NCI-H2227 (cell line): Measurements from ENCODE around the gene CEBPA.

Experiments used
- DNase-seq: peaks from one replicate; lab custom pipeline; 2025; ENCODE audit not compliant: unreplicated experiment; lab: John Stamatoyannopoulos, UW

Gene CEBPA

GRCh38 chr19:33289261-33289660, 13.1 kb downstream of the CEBPA start:
- no peak for DNase-seq

GRCh38 chr19:33288666-33289065, 13.7 kb downstream of the CEBPA start:
- no peak for DNase-seq

DNA sequence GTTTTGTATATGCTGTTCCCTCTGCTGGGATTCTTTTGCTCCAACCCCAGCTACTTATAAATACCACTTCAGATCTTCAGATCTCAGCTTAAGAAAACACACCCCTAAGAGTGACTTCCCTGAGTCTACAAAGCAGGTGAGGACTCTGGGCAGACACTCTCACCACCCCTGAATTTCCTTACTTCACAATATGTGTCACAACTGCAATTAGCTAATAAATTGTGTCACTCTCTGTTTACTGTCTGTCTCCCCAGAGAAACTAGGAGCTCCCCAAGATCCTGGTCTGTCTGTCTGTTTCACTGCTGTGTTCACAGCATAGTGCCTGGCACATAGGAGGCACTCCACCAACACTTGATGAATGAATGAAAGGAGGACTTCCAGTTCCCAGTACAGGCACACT, 14.4 kb downstream of the CEBPA start:
- no peak for DNase-seq

- no peak for DNase-seq
These were observed 14.9 kb downstream of the CEBPA start for GRCh38 chr19:33287438-33287837.

GRCh38 chr19:33286899-33287298, 15.4 kb downstream of the CEBPA start:
- DNase-seq = no peak

DNA sequence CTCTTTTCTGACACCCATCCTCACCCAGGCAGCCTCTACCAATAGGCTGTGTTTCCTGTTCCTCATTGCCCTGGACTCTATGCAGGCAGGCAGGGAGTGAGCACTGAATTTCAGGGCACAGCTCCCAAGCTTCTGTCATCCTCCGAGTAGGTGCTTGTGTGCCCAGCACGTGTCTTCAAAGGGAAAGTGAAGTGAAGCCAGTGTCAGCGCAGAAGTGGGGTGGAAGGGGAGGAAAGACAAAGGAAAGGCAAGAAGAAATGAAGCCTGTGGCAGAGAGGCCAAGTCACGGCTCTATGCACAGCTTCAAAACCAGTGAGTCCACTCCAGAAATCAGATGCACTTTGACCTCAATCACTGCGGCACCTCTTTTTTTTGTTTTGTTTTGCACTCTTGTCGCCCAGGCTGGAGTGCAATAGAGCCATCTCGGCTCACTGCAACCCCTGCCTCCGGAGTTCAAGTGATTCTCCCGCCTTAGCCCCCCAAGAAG, 16.9 kb downstream of the CEBPA start:
- DNase-seq = no peak

- no peak for DNase-seq
These were observed 17.6 kb downstream of the CEBPA start for GRCh38 chr19:33284756-33285155.

DNA sequence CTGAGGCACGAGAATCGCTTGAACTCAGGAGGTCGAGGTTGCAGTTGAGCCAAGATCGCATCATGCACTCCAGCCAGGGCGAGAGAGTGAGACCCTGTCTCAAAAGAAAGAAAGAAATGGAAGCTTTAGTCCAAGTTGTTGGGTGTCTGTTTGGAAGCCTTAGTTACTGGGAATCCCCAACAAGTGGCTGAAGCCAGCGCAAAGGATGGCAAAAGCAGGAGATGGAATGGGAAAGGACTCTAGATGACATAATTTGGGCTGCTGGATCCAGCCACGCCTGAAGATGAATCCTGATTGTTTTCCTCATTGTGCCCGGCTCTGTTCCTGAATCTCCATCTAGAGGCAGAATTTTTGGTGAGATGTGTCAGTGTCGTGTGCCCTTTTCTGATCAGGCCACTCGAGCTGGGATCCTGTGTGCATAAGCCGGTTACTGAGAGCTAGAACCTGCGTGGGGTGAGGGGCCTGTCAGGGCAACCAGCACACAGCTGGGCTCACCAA, 18.1 kb downstream of the CEBPA start:
- no peak for DNase-seq

- no peak for DNase-seq
These were observed 18.7 kb downstream of the CEBPA start for GRCh38 chr19:33283589-33283988.

GRCh38 chr19:33282036-33282671, 20.2 kb downstream of the CEBPA start:
- DNase-seq = no peak

GRCh38 chr19:33281296-33281926, 20.9 kb downstream of the CEBPA start:
- DNase-seq = no peak

DNA sequence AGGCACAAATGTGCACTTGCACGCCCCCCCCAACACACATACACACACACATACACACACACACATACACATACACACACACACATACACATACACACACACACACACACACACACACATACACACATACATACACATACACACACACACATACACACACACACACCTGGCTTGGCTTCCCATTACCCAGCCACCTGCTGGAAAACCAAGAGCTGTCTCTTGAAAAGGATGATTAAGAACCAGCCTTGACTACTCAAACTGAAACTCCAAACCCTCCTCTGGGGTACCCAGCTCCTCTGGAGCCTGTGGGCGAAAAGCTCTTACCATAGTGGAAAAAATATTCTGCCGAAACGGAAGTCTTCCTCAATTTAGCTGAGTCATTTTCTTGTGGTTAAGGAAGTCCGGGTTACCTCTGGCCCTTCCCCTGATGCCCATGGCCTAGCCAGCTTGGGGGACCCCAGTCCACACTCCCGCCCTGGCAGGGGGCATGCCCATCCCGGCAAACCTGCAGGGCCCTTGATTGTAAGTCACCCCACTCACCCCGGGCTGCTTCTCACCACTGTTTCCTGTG, 21.9 kb downstream of the CEBPA start:
- DNase-seq = no peak

GRCh38 chr19:33279430-33280350, 22.6 kb downstream of the CEBPA start:
- no peak for DNase-seq

- DNase-seq = no peak
These were observed 23.7 kb downstream of the CEBPA start for GRCh38 chr19:33278403-33279269.

- DNase-seq = no peak
These were observed 24.3 kb downstream of the CEBPA start for GRCh38 chr19:33278023-33278402.

GRCh38 chr19:33277434-33277833, 24.9 kb downstream of the CEBPA start:
- no peak for DNase-seq

GRCh38 chr19:33275933-33276619, 26.3 kb downstream of the CEBPA start:
- DNase-seq = no peak

DNA sequence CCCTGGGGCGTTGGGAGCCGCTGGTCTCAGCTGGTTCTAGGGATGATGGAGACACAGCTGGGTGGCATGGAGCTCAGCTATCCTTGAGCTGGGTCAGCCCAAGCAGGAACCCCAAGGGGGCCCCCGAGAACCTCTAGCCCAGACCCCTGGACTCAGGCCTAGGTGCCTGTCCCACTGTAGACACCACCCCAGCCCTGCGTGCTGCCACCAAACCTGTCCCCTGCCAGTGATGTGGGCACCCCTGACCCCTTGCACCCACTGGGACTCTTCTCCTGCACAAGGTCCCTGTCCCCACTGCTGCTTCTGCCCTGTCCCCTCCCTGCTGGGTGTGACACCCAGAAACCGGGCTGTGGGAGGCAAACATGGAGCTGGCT, 26.8 kb downstream of the CEBPA start:
- no peak for DNase-seq

DNA sequence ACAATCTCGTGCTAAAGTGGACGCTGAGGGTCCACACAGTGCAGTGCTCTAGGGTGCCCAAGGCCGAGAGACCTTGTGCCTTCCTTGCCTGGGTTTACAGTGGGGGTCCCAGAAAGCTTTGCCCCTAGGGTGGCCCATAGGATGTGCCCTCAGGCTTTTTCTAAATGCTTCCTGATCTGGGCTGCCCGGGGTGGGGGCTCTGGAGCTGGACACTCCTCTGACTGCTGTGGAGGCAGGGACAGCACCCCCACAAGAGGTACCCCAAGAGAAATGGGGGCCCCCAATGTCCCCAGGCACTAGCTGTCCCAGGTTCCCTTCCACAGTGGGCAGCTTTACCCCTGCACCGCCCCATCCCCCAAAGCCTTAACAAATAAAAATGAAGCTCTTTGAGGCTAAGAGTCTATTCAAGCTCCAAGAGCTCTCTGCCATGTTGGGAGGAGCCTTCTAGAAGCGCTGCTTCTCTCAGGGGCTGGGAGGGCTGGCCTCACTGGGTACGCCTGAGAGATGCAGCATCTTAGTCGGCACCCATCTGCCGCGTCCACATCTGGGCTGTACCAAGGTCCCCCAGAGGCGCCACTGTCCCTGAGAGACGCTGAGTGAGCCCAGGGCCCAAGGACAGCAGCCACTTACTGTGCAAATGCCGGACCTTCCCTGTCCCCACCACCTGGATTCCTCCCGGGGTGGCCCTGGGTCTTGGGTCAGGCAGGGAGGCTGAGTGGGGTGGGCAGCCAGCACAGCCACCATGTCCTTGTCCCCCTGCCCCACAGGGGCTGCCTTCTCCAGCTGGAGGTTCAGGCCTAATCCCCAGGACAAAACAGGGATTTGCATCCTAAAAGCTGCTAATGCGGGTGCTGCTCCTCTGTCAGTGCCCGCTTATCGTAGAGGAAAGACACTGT, 27.4 kb downstream of the CEBPA start:
- DNase-seq = no peak
